Left renal pelvis (tissue), 4 donors: Measurements from ENCODE around the gene PDHB. TPM values are rescaled to one million over a fixed set of nuclear protein-coding genes. Genes with fewer than 3 reads are reported as not detected.

Source experiments
- DNase-seq, 4 donors: peaks; one replicate each; pipeline ENCODE4 v3.0.0-alpha.2; 2013; ENCODE audit warnings: low read depth in 4 of 4, low spot score in 3 of 4
- polyA plus RNA-seq, 4 donors: library from polyadenylated mRNA; unstranded; fragments of 120-200 nt; gene quantifications; one replicate each; pipeline ENCODE4 v1.2.1, GENCODE V29; 2013; ENCODE audit not compliant: insufficient read length in 4 of 4

Gene PDHB
- 100 to 1,000 TPM in 3 of 4 donors, 10 to 100 TPM in 1; 70.6 to 125 (median 108) TPM for polyA plus RNA-seq

DNA sequence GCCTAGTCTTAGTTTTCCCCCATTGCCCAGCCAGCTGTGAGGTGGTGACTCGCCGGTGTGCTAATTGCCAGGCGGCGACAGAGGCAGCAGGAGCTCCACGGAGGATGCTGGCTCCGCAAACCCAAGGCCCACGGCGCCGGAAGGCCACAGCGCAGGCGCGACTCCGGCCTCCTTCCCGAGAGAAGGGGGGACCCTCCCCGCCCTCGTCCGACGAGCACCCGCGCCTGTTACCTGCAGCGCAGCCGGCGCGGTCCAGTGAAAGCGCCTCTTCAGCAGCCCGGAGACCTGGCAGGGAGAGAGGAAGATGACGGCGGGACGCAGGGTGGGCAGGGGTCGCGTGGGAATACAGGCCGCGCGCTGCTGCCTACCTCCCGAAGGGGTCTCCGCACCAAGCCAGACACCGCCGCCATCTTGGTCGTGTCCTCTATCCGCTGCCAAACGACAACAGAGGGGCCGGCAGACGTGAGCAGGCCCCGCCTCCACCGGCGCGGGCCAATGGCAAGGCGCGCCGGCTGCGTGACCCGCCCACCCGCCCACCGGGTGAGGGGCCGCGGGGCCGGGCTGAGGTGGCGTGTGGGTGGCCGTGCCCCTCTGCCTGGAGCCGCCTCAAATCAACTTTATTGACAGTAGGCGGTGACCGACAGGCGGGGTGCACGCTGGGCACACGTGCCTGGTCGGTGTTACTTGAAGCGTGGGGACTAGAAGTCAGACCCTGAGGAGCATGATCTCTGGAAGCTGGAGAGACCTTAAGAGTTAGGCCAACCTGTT, at the start of gene PDHB:
Gene PDHB (minus strand): TSS at position 433 of the 768 bp plus-strand sequence. CDS start 23 bp downstream, at position 410.
- DNase-seq: peak; percentile 81 to 85 (median 82)

DNA sequence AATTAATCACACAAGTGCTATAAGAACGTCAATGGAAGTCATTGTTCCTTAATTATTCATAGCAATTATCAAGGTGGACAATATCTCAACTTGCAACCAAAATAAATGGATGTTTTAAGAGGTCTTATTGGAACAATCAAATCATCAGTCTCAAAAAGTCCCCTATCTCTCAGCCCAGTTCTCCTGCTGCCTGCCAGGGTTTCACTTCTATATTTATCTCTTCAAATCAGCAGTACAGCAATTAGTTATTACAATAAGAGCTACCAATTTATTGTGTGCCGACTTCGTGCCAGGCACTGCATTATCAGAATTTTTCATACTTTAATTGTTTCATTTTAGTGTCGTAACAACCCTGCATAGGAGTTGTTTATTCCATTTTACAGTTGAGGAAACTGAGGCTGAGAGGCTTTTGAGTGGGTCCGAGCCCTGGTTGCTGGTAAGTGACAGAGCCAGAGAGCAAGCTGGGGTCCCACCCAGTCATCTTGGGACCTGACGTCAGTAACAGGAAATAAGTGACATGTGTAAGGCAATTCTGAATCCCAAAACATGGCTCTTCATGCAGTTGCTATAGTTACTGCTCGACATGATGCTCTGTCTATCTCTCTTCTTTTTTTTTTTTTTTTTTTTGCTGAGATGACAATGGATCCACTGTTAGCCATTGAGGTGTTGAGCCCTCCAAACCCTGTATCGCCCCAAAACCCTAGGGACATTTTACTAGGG, 49.4 kb upstream of the PDHB start:
- no peak for DNase-seq

DNA sequence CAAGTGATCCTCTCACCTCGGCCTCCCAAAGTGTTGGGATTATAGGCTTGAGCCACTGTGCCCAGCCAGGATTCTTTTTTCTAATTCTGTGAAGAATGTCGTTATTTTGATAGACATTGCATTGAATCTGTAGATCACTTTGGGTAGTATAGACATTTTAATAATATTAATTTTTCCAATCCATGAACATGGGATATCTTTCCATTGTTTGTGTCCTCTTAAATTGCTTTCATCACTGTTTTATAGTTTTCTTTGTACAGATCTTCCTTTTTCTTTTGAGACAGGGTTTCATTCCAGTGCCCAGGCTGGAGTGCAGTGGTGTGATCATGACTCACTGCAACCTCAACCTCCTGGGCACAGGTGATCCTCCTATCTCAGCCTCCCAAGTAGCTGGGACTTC, 46.7 kb upstream of the PDHB start:
- DNase-seq: no peak

DNA sequence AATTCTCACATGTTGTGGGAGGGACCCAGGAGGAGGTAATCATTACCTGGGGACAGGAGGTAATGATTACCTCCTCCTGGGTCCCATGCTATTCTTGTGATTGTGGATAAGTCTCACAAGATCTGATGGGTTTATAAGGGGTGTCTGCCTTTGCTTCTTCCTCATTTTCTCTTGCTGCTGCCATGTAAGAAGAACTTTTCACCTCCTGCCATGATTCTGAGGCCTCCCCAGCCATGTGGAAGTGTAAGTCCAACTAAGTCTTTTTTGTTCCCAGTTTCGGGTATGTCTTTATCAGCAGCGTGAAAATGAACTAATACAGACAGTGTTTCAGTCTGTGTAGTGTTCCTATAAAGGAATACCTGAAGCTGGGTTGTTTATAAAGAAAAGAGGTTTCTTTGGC, 45.1 kb upstream of the PDHB start:
- no peak for DNase-seq

DNA sequence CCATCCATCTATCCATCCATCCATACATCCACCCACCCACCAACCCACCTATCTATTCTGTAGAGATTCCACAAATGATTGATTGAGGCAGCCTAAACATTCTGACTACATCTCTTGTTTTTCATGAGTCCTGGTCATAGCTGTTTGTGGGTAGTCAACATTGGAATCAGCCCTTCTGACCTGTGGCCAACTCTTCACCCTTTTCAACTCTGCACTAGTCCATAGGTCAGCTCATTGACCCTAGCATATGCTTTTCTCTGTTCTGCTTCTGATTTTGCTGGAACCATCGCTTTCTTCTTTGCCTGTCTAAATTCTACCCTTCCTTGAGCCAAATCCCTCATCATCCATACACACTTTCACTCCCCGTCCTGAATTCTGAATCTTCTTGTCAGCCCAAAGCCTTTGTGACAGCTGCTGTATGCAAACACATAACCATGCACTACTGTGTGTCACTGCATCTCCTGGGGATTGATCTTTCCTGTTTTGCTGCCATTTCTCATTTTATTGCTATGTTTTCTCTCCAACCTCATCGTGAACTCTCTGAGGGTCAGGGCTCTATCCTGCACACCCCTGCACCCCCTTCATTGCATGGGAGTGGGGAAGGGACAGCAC, 41.4 kb upstream of the PDHB start:
- DNase-seq: no peak

DNA sequence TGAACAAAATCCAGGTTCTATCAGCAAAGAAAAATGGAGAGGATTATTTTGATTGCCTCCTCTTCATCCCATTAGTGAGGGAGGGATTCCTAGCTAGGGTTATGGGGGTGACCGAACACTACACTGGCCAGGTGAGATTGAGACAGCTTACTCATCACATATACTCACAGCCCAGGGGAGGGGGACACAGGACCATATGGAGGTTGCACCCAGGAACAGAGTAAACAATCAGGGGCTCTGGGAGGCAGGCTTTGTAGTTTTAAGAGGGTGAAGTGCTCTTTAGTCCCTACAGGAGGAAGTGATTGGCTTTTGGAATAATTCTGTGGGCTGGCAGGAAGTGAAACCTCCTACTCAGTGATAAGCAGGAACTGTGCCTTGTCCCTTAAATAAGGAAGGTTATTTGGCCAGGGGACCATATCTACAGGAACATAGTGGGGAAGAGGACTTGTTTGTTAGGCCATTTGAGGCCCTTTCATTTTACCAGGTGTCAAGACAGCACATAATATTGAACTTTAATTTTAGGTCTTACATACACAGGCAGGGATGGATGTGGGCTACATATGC, 40.8 kb upstream of the PDHB start:
- DNase-seq: no peak

DNA sequence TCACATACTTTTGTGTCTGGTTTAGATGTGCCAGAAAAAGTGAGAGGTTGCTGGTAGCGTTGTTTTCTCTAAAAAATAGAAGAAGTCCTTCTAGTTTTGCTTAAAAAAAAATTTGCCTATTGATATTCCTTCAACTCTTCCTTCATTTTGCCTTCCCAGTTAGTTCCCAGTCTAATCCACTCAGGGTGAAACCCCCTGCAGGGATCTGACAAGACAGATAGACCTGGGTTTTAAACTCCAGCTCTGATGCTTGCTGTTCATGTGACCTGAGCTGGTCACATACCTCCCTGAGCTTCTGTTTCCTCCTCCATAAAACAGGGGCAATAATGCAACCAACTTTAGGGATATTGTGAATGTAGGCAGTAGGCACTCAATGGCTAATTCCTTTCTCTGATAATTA, 39.6 kb upstream of the PDHB start:
- DNase-seq: no peak

DNA sequence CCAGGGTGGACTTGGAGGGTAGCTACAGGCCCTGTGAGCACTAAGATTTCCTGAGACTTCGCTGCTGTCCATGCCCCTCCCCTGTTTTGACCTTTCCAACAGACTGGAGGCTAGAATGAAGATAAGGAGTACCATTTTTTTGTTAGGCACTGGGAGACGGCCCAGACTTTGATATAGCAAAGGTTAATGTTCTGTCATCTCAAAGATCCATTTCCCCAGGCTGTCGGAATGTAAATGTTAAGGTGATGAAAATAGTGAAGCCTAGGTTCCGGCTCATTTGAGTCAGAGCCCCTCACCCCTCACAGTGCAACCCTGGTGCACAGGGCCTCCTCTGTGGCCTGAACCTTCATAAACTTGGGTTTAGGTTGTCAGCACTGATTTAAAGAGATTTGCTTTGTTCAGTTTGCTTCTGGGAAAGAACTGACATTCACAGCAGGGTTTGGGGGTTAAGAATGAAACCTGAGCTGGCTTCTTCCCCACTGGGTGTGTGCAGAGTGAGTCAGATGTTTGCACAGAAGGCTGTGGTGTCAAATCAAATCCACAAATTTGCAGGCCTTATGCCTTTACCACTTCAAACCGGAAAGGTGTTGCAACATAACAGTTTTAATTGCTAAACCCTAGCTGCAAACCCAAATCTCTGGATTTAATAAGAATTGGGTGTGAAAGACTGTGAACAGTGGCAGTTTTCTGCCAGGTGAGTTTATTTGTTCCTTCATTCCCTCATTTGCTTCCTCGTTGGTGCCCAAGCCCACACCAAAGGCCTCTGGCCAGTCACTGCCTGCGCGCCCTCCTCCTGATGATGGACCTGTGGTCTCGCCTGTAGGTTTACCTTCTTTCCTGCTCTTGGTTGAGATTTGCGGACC, 37.6 kb upstream of the PDHB start:
- DNase-seq: peak in 1 of 4 donors; percentile 45

DNA sequence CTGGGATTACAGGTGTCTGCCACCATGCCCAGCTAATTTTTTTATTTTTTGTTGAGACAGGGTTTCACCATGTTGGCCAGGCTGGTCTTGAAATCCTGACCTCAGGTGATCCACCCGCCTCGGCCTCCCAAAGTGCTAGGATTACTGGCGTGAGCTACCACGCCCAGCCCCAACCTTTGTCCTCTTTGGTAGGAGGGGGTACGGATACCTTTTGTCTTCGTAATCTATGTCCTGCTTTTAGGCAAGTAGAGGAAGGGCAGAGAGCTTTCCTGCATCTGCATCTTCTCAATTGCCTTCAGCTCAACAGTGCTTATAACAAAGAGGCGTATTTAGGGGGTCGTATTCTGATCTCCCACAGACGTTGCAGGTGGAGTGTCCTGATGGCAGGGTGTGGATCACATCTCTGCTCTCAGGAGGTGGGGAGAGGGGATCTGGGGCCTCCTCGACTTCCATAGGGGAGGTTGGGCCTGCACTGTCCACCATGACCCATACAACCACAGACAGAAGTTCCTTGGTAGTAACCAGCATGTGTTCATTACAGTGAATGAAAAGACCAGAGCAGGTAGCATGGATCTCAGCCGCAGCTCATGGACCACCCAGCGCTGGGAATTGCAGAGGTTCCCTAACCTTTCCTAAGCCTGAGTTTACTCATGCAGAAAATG, 36.9 kb upstream of the PDHB start:
- peak in 1 of 4 donors; percentile 24 for DNase-seq

DNA sequence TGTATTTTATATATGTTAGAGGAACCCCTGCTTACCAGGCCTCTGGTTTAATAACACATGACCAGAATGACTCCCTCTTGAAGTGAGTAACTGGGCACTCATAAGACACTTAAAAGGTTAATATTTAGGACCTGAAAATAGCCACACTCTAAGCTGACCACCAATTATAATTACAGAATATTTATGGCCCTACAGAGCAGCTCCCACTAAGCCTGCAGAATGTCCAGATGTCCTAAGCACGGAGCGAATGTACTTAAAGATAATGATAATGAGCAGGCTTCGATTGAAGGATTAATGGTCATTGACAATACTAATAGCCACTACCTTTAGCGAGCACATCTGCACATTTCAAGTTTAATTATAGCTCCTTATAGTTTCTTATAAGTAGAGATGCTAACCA, 35.5 kb upstream of the PDHB start:
- DNase-seq: no peak

DNA sequence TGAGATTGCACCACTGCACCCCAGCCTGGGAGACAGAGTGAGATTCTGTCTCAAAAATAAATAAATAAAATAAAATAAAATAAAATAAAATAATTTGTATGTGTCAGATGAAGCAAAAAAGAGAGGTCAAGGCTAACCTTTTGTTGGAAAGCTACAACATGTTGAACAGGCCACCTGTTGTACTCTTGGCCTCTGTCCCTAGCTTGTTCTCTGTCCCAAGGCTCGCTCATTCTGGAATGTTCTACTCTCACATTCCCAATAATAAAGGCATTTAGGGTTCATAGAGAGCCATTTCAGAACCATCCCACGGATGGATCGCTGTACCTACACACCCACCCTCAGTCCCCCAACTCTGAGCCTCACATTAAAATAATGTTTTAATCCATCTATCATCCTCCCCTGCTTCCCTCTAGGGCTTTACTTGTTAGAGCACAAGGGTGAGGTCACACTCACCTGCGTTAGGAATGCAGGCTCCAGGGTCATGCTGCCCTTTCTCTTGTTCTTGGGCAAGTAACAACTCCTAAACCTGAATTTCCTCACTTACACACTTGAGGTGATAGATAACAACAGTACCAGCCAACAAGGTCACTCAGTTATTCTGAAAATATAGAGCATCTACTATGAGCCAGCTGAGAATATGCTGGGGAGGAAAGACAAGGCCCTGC, 33.4 kb upstream of the PDHB start:
- DNase-seq: no peak

DNA sequence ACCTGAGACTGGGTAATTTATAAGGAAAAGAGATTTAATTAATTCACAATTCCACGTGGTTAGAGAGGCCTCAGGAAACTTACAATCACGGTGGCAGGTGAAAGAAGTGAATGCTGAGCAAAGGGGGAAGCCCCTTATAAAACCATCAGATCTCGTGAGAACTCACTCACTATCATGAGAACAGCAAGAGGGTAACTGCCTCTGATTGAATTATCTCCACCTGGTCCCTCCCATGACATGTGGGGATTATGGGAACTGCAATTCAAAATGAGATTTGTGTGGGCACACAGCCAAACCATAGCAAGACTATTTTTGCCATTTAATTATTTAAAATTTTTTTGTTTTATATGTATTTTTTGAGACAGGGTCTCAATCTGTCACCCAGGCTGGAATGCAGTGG, 31.2 kb upstream of the PDHB start:
- DNase-seq: no peak

DNA sequence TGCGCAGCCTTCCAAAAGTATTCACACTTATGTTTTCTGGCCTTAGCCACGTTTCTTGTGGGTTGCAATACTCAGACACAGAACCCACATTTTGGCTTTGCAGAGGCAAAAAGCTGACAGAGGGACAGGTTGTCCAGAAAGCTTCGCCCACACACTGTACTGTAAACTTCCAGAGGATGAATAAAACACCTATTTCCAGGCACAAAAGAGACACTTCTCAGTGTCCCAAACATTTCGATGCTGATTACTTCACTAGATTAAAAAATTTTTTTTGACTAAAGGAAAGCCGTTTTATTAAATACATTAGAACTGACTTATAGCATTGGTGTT, 30.3 kb upstream of the PDHB start:
- no peak for DNase-seq

DNA sequence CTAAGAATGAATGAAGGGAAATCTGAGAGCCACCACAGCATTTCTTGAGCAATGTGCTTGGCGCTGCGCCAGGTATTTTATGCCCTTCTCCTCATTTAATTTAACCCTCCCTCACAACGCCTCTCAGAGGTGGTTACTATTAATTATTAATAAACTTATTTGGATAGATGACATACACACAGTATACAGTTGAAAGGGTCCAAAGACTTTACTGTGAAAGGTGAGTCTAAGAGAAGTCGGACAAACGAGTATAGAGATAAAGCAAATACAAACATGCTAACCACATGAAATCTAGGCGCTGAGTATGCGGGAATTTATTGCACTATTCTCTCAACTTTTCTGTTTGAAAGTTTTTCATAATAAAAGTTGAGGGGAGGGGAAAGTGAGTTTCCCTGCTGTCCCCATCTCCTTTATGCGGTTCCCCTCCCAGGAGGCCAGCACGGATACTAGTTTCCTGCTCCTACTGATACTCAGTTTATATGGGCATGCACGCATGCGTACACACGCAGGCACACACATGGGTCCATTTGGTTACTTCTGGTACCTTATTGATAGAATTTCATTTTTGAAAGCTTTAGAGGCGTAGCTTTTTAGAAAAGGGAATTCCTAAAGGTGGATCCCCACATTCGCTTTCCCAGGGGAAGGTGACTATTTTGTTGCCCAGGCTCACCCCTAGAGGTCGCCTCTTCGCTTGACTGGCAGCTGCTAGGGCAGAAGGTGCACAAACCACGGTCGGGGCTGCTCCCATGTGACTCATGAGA, 29.7 kb upstream of the PDHB start:
- peak in 3 of 4 donors; percentile 14 to 36 (median 21) for DNase-seq

DNA sequence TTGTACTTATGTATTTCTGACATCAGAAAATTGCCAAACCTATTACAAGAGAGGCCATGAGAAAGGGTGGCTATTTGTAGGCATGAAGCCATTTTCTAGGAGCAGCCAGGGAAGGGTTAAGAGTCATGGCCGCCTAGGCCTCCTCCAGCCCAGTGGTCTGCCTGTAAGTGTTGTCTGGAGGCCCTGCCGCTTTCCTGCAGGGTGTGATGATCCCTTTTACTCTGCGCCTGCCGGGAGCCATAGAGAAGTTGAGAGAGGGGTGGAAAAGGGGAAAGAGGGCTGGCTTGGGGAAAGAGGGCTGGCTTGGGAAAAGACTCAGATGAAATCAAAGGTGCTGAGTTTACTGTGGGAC, 29.2 kb upstream of the PDHB start:
- no peak for DNase-seq

DNA sequence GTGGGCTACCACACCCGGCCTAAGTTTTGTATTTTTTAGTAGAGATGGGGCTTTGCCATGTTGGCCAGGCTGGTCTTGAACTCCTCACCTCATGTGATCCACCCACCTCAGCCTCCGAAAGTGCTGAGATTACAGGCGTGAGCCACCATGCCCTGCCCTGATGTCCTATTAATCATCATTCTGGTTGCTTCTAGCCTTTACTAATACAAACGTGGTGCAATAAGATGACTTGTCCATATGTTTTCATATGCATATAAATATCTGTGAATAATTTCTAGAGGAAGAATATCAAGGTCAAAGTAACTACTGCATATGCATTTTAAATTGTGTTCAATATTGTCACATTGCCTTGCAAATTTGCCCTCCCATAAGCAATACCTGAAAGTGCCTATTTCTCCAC, 25.5 kb upstream of the PDHB start:
- no peak for DNase-seq

DNA sequence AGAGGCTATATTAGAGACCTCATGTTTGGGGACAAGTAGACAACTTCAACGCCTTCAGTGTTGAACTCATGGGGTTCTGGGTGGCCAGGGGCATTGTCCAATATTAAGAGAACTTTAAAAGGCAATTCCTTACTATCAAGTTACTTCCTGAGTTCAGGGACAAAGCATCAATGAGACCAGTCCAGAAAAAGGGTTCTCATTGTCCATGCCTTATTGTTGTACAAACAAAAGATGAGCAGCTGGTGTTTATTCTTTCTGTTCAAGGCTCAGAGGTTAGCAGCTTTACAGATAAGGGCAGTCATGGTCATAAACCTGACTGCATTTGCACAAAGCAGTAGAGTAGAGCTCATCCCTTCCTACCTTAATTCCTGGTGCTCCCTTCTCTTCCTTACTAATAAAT, 18.5 kb upstream of the PDHB start:
- DNase-seq: no peak

DNA sequence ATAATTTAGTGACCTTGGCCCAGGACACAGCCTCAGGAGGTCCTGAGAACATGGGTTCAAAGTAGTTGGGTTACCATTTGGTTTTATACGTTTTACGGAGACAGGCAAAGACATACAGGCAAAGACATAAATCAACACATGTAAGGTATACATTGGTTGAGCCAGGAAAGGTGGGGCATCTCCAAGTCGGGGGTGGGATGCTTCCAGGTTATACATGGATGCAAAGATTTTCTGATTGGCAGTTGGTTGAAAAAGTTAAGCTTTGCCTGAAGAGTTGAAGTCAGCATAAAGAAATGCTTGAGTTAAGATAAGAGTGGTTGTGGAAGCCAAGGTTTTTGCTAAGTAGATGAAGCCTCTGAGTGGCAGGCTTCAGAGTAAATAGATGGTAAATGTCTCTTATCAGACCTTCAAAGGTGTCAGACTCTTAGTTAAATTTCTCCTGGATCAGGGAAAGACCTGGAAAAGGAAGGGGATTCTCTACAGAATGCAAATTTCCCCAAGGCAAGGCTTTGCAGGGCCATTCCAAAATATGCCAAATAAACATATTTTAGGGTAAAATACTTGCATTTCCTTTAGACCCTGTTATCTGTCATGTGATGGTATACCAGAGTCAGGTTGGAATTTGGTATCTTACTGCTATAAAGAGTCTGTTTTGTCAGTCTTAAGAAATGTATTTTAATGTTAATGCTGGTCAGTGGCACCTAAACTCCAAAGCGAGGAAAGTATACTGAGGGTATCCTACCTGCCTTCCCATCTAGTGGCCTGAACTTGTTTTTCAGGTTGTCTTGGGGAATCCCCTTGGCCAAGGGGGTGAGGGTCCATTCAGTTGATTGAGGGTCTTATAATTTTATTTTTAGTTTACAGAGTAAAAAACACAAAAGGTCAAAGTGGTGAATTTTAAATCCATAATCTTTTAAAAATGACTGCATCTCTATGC, 8.2 kb upstream of the PDHB start:
- DNase-seq: no peak
